ENCODE data around the gene VPS13D.

Gene VPS13D

GRCh38 chr1:12555411-12556367, 325.9 kb downstream of the VPS13D start:
- H3K4me1 ChIP-seq (ENCODE audit: control insufficient read depth, insufficient read depth, low read length, poor library complexity, severe bottlenecking), result peaks cover 13% of the 10 kb centered on the region
- WGBS, 2 experiments (ENCODE audit: insufficient coverage in 2 of 2), result 90 to 95% methylated on average over 9 to 10 of the region's 13 CpGs
- H3K27ac ChIP-seq (ENCODE audit: low read depth, low read length, severe bottlenecking), result no peak overlapping the region
- H3K4me3 ChIP-seq (ENCODE audit: extremely low read depth, insufficient read depth, low read length, poor library complexity, severe bottlenecking), result no peak overlapping the region
- peaks cover 4% of the 10 kb centered on the region for H3K9me3 ChIP-seq (ENCODE audit: control insufficient read depth, low read length)
- H3K36me3 ChIP-seq (ENCODE audit: control insufficient read depth, insufficient read depth, low read length), result no peaks in the 10 kb centered on the region

DNA sequence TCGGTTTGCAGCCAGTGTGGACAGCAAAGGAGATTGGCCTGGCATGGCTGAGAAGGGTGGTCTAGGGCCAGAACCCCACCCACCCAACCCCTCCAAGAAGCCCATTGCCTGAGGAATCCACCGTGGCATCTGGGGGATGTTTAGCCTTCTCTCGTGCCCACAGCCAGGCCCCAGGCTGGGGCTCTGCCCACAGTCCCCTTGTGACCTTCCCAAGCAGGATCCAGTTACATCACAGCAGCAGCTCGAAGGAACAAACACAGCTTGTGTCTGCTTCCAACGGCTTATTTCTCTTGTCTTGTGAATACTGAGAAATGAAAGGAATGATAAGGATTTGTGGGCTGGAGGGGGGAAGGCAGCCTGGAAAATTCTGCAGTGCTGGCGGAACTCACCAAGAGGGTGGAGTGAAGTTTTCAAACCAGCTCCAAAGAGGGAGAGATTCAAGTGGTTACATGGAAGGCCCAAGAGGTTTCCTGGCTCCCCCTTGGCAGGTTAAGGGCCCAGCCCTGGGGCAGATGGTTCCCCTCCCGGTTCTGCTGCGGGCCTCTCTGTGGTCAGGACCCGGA, 326.6 kb downstream of the VPS13D start:
- 56 to 90% methylated on average over 4 to 7 of the region's 9 CpGs for WGBS, 2 experiments (ENCODE audit: insufficient coverage in 2 of 2)
- peak overlapping the region; percentile 67 for H3K27ac ChIP-seq (ENCODE audit: low read depth, low read length, severe bottlenecking)
- no peak overlapping the region for H3K4me3 ChIP-seq (ENCODE audit: extremely low read depth, insufficient read depth, low read length, poor library complexity, severe bottlenecking)
- peaks cover 13% of the 10 kb centered on the region for H3K4me1 ChIP-seq (ENCODE audit: control insufficient read depth, insufficient read depth, low read length, poor library complexity, severe bottlenecking)
- no peaks in the 10 kb centered on the region for H3K36me3 ChIP-seq (ENCODE audit: control insufficient read depth, insufficient read depth, low read length)
- peaks cover 4% of the 10 kb centered on the region for H3K9me3 ChIP-seq (ENCODE audit: control insufficient read depth, low read length)

DNA sequence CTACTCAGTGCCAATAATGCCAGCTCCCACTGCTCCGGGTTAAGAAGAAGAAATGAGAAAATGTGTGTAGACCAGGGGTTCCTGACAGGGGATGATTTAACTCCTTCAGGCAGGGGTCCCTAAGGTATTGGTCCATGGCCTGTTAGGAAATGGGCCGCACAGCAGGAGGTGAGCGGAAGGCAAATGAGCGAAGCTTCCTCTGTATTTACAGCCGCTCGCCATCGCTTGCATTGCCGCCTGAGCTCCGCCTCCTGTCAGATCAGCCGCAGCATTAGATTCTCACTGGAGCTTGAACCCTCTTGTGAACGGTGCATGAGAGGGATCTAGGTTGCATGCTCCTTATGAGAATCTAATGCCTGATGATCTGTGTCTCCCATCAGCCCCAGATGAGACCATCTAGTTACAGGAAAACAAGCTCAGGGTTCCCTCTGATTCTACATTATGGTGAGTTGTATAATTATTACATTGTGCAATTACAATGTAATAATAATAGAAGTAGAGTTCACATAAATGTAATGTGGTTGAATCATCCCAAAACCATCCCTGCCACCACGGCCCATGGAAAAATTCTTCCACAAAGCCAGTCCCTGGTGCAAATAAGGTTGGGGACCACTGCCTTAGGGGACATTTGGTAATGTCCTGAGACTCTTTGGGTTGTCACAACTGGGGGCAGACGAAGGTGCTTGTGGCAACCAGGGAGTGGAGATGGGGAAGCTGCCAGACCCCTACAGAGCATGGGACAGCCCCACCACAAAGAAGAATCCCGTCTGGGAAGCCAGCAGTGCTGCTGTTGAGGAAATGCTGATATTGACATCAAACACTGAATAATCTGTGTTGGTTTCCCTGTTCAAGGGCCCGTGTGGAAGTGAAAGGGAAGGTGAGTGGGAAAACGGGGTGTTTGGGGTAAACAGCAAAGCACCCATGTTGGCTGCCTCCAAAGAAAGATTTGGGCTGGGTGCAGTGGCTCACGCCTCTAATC, 327.4 kb downstream of the VPS13D start:
- Histone ChIP-seq H3K27ac (ENCODE audit: low read depth, low read length, severe bottlenecking) (peak overlapping the region; percentile 67), H3K4me3 (ENCODE audit: extremely low read depth, insufficient read depth, low read length, poor library complexity, severe bottlenecking) (no peak overlapping the region), H3K4me1 (ENCODE audit: control insufficient read depth, insufficient read depth, low read length, poor library complexity, severe bottlenecking) (peaks cover 13% of the 10 kb centered on the region), H3K36me3 (ENCODE audit: control insufficient read depth, insufficient read depth, low read length) (no peaks in the 10 kb centered on the region), H3K9me3 (ENCODE audit: control insufficient read depth, low read length) (peaks cover 4% of the 10 kb centered on the region)
- 91 to 93% methylated on average over 15 of the region's 17 CpGs for WGBS, 2 experiments (ENCODE audit: insufficient coverage in 2 of 2)

GRCh38 chr1:12561121-12561520, 331.3 kb downstream of the VPS13D start:
- Histone ChIP-seq H3K4me3 (ENCODE audit: extremely low read depth, insufficient read depth, low read length, poor library complexity, severe bottlenecking) (no peak overlapping the region), H3K9me3 (ENCODE audit: control insufficient read depth, low read length) (peaks cover 18% of the 10 kb centered on the region), H3K4me1 (ENCODE audit: control insufficient read depth, insufficient read depth, low read length, poor library complexity, severe bottlenecking) (peaks cover 6% of the 10 kb centered on the region), H3K27ac (ENCODE audit: low read depth, low read length, severe bottlenecking) (no peak overlapping the region), H3K36me3 (ENCODE audit: control insufficient read depth, insufficient read depth, low read length) (no peaks in the 10 kb centered on the region)
- 95% methylated on average over 7 of the region's 7 CpGs for whole genome bisulfite sequencing, 2 experiments (ENCODE audit: insufficient coverage in 2 of 2)
